ENCODE measurements around the gene ABI3BP.

GRCh38 chr3:100968932-100969906 lies 24.0 kb downstream of the ABI3BP start:
- TF ChIP-seq FOXA1 (IDR thresholded peaks at IDR 0.05) (no peak), CTCF (IDR thresholded peaks at IDR 0.05; ENCODE audit: low read depth, low read length, missing input control) (no peak), RAD21 (IDR thresholded peaks at IDR 0.05) (no peak)
